Measurements from ENCODE around the gene VWA3B.
A peak's percentile ranks its signal among the peaks of the same experiment; 100 is the strongest.
"Not testable (repeated sequence)": the region's sequence is repeated elsewhere in the genome, so short reads cannot be mapped to it uniquely, and the experiment has no call there.

The VWA3B gene, protein sequence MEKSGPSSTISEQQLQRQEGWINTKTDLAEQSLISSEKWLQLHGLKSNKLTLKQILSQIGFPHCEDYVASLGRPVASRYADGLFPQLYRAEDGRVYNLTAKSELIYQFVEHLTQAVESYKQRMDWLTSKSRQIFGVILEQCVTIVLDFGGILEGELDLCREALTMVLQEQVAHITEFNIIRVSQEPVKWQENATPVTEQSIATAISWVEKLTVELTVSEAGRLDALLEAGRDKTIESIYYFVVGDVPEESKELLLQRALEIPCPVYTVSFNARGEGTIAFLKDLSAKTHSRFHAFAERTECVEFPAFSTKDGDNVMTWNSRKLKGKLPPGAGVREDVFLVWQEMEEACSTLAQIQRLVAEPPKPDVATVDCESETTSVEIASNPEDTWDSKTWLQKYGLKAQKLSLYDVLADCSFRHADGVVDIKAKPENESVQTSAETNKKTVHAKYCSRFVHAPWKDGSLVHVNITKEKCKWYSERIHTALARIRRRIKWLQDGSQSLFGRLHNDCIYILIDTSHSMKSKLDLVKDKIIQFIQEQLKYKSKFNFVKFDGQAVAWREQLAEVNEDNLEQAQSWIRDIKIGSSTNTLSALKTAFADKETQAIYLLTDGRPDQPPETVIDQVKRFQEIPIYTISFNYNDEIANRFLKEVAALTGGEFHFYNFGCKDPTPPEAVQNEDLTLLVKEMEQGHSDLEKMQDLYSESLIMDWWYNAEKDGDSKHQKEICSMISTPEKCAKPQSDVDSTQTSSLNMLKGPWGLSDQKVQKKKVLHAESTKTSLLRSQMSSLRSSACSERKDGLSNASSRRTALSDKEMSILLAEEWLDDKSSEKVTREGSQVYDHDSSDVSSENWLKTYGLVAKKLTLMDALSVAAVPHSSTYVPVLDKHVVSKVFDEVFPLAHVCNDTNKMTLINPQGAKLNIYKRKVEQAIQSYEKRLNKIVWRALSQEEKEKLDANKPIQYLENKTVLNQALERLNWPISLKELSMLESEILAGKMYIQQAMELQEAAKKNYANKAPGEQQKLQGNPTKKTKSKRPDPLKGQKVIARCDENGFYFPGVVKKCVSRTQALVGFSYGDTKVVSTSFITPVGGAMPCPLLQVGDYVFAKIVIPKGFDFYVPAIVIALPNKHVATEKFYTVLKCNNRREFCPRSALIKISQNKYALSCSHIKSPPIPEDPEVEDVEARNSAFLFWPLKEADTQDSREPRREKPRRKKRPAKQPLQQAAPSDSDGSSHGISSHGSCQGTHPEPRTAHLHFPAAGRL (N-terminal part only)

DNA sequence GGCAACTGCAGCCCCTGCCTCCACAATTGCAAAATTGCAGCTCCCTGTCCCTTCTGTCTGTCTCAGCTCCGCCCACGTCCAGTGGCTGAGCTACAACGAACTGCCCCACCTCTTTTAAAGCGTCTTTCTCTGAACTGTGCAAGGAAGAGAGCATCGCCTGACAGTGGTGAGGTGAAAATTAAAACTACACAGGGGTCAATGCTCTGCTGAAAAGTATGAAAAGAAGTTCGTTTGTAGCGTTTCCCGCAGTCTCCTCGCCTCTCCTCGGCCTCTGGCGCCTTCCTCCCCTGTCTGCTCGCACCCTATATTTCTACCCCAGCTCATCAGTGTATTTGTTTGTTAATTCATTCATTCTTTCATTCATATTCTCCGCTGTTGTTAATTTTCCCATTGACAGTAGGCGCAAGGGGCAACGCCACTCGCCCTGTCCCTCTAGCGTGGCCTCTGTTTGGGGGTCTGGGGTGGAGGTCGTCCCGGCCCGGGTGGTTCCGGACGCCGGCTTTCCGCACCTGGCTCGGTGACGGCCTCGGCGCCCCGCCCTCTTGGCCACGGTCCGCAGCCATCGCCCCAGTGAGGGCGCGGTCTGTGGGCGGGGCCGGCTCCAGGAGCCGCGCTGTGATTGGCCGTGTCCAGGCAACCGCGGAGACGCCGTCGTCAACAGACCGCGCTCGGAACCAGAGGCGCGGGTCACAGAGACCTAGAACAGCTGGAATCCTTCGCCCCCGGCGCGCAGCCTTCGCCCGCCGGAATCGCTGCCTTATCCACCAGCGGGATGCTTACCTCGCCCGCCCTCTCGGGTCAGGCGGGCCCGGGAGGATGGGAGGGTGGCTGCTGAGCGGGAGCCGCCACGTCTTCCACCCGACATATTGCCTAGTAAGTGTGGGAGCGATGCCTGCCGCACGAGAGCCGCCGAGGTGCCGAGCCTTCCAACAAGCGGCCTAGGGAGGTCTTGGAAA, at the start of gene VWA3B:
VWA3B (plus strand) TSS at position 677 of the 956 bp plus-strand sequence. CDS start 5,926 bp downstream, outside the sequence.
- DNase-seq: peak; percentile 71

DNA sequence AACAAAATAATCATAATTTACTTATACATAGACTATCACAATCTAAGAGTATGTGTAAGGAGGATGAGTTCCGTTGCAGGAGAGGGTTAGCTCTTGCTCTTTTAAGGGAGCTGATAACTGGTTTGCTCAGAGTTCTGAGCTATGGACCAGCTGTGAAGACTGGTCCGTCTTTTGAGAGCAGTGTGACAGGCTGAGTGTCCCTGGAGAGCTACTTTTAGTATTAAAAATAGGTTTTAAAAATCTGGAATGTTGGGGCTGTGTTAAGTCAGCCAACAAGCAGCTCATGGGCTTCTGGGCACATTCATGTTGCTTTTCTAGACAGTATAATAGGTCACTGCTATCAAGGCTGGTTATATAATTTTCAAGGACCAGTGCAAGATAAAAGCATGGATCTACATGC, 49.8 kb upstream of the VWA3B start:
- DNase-seq: no peak

DNA sequence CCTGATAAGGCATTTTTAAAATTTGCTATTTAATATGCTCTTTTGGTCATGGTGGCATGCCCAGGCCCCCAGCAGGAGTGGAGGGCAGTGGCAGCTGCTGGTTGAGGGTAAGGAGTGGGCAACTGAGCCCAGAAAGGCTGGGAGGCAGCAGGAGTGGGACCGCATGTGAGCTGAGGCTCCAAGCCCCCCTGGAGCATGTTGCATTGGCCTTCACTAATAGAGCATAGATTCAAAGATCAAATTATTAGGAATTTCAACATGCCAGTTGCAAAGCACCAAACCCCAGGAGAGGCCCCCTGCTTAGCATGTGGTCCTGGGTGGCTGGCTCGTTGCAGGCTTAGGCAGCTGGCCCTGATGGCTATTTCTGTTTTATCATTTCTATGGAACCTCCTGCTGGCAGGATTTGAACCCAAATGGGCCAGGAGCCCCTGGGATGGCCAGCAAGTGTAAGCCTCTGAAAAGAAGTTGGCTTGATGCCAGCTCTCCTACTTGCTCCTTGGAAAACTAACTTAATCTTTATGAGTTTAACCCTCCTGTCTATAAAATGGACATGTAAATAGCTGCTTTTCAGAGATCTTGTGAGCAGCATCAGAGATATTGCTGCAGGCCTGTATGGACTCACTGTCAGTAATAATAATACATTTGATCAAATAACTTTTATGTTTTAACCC, 49.2 kb upstream of the VWA3B start:
- DNase-seq: no peak

DNA sequence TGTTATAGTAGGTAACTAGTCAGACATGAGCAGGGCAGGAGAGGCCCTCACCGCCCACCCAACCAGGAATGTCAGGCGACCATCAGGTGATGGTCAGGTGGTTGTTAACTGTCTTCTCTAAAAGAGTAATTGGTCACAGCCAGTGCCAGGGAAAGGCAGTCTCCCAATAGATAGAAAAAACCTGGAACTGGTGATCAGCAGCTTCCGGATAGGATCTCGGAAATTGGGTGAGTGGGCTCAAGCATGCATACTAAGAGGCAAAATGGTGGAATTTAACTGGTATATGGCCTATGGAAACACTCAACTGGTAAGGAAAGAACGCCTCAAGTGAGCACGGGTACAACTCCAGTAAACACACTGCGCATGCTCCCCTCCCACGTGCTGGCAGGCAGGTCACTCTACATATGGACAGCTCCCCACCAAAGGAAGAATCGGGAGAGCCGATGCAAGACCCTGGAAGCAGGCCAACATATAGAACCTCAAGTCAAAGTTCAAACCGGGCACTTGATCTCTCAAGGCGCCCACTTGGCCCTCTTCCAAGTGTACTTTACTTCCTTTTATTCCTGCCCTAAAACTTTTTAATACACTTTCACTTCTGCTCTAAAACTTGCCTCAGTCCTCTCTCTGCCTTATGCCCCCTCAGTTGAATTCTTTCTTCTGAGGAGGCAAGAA, 47.7 kb upstream of the VWA3B start:
- no peak for DNase-seq

DNA sequence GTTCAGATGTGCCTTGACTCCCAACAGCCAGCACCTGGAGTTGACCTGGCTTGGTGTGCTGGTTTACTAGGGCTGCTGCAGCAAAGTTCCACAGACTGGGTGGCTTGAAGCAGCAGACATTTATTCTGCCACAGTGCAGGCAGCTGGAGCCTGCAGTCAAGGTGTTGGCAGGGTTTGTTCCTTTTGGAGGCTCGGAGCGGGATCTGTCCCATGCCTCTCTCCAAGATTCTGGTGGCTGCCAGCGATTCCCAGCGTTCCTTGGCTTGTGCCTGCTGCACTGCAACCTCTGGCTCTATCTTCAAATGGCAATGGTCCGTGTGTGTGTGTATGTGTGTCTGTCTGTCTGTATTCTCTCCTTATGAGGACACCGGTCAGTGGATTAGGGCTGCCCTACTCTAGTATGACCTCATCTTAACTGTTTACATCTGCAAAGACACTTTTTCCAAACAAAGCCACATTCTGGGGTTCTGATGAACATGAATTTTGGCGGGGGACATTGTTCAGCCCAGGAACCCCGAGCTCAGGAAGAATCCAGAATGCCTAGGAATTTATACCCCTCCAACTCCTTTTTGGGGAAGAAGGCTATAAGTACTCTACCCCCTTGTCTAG, 46.5 kb upstream of the VWA3B start:
- no peak for DNase-seq

DNA sequence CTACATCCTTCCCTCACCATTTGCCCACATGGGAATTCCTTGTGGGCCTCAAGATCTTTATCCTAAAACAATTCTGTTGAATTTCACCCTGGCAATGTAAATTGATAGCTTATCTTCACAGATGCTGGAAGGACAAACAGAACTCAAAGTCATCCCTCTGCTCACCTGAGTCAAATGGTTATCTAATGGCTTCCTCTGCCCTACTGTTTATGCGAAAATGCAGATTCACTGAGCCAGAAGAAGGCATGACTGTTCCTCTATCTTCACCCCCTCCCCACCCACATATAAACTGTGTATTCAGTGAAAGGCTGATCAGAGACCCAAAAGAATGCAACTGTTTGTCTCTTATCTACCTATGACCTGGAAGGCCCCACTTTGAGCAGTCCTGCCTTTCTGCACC, 43.9 kb upstream of the VWA3B start:
- no peak for DNase-seq

DNA sequence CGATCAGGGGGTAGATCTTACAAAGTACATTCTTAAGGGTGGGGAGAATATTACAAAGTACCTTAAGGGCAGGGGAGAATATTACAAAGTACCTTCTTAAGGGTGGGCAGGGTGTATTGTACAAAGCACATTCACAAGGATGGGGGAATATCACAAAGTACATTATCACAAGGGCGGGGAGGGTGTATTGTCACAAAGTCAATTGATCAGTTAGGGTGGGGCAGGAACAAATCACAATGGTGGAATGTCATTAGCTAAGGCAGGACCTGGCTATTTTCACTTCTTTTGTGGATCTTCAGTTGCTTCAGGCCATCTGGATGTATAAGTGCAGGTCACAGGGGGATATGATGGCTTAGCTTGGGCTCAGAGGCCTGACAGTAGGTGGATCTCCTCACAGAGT, 42.2 kb upstream of the VWA3B start:
- not testable (repeated sequence) for DNase-seq

DNA sequence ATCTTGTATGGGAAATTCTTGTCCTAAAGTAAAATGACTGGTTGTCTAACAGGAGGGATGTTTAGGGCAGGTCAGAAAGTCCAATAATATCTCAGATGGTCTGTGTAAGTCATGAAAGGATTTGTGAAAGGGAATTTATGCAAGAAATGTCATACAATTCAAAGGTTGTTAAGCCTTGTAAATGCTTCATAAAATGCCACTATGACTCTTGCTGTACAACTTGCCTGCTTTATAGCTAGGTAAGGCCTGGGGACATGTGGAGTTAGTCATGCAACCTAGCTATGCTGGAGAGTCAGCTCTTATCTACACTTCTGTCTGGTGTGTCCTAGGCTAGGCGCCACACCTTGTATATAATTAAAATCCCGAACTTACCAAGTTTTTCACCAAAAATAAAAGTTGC, 36.9 kb upstream of the VWA3B start:
- DNase-seq: no peak

DNA sequence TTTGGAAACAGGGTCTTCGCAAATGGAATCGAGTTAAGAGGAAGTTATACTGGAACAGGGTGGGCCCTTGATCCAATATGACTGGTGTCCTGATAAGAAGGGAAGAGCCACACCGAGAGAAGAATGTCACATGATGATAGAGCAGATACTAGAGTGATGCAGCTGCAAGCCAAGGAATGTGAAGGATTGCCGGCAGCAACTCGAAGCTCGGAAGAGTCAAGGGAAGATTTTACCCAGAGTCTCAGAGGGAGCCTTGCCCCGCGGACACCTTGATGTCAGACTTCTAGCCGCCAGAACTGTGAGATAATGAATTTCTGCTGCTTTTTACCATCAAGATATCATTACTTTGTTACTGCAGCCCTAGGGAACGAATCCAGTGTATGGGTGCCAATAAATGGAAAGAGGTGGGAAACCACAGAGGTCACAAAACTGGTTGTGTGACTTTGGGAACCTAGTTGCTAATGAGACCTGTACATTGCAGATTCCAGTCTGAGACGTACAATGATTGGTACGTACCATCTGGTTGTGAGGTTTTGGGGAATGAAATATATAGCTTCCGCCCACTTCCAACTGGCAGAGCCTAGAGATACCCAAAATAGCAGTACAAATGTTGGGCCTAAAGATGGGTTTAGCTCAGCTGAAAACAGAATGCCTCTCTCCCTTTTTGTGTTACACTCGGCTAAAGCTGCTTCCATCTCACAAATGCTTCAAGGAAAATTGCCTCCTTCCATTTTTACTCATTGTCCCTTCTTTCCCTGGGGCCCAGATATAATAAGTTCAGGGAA, 28.6 kb upstream of the VWA3B start:
- no peak for DNase-seq

DNA sequence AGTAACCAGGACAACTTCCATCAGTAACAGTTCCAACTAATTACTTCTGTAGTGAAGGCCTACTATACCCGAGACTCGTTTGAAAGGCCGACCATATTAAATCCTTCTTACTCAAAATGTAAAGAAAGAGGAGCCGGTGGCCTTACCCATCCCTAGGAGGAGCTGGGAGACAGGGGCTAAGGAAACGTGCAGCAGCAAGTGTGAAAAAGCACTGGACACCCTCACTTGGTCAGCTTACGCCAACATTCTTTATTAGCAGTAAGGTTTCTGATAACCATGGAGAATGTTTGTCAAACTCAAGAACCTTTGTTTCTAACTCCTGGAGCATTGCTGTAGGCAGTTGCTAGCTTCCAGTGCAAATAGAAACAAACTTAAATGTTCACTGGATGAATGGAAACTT, 26.7 kb upstream of the VWA3B start:
- no peak for DNase-seq

DNA sequence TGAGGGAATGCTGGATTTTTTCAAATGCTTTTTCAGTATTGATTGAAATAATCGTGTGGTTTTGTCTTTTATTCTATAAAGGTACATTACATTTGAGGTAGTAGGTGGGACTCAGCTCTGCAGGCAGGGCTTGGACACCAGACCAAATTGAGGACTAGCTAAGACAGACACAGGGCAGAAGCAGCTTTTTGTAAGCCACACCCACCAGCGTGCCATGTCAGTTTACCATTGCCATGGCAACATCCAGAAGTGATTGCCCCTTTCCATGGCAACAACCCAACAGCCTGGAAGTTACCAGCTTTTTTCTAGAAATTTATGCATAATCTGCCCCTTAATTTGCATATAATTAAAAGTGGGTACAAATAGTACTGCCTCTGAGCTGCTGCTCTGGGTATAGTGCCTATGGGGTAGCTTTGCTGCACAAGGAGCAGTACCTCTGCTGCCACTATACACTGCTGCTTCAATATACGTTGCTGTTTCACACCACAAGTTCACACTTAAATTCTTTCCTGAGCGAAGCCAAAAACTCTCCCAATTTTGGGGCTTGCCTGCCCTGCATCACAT, 23.6 kb upstream of the VWA3B start:
- no peak for DNase-seq

DNA sequence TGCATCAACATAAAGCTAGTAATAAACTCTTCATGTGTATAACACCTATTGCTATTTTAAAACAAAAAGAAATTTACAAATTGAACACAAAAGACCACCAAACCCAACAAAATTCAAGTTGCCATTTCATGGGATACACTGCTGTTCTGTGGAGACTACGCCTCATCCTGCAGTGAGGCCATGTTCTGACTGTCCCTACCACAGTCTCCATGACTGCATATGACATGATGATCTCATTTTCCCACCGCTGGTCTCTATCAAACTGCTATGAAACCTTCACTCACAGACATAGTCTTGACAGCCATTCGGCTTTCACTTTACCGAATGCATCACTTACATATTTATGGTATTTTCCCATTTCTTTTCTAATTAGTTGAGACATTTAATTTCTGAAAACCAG, 21.2 kb upstream of the VWA3B start:
- DNase-seq: no peak

DNA sequence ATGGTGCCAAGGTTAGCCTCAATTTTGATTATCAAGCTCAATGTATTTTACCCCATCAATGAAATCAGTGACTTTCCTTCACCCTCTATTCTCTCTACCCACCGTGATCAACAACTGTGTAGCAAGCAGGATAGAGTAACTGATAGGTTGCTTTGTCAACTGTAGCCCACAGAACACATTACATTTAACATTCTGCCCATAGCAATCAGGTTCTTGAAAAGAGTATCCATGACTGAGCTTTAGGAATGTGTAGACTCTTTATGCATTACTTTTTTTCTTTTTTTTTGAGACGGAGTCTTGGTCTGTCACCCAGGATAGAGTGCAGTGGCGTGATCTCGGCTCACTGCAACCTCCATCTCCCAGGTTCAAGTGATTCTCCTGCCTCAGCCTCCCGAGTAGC, 19.8 kb upstream of the VWA3B start:
- DNase-seq: no peak

DNA sequence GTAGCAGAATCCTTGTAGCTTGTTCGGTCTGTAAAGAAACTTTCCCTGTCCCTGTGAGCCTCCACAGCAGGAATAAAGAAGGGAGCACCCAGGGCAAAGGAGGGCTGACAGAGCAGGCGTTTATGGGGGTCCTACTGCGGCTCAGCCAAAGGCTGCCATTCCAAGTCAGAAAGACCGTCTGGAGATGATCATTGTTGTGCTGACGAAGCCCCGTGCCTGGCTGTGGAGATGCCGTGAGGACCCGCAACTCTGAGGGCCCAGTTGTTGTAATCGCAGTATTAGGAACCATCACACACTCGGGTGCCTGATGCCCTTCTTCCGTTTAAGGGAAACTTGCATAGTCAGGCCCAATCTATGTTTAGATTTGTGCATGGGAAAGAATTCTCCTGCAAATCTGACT, 16.9 kb upstream of the VWA3B start:
- no peak for DNase-seq

DNA sequence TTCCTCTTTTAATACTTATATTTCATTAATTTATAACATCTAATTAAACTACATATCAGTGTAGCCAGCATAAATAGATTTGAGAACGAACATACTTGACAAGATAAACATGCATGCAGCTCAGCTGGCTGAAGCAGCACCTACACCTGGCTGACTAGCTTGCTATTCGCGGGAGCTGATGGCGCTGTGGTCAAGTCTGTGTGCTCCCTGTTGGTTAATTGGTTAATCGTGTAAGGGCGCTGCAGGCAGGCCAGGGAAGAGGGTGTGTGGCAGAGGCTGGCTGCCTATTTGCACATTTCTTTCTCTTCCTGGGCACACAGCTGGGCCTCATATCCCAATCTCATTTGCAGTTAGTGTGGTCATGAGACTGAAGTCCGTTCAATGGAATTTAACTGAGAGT, 14.5 kb upstream of the VWA3B start:
- no peak for DNase-seq

DNA sequence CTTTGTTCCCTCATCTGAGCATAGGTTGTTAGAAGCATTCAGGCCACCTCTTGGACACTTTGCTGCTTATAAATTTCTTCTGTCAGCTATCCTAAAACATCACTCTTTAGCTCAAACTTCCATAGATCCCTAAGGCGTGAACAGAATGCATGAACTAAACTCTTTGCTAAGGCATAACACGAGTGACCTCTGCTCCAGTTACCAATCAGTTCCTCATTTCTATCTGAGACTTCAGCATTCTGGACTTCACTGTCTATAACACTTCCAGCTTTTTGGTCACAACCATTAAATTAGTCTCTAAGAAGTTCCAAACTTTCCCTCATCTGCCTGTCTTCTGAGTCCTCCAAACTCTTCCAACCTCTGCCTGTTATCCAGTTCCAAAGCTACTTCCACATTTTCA, 8.3 kb upstream of the VWA3B start:
- DNase-seq: no peak

DNA sequence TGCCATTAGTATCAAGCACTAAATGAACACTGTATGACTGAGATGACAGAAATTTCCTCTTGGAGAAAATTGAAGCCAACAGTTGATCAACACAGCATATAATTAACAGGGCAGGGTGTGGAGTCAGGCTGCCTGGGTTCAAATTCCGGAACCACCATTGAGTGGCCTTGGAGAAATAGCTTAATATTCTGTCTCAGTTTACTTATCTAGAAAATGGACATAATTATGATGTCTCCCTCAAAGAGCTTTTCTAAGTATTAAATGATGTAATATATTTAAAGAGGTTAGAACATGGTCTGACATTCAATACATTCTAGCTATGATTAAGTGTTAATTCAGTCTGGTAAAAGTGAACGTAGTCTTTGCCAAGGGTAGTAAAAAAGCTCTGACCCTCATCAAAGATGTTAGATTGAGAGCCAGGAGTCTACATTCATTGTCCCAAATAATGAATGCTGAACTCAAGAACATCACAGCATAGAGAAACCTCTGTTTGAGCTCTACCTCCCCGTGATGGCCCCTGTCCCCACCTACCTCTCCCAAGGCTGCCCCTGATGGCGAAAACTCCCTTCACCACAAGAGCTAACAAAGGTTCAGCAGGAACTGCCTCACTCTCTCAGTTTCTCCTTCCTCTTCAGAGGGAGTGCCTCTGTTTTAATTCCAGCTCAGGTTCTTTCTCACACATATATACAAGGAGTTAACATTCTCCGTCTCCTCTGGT, 2.7 kb upstream of the VWA3B start:
- DNase-seq: no peak

DNA sequence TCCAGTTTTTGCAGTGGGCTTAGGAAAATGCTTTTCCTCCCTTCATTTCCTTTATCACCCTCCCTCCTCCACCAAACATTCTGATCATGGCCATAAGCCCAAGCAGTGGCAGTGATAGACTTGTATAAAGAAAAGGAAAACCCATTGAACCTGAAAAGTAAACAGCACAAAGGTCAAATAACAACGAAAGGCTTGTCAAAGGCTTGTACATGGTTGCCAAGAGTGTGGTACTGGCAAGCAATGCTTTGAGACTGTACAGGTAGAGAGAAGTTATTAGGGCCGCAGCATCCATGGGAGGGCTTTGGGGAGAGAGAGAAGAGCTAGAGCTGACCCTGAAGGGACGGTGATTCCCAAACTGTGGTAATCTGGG, 2.1 kb upstream of the VWA3B start:
- DNase-seq: no peak

DNA sequence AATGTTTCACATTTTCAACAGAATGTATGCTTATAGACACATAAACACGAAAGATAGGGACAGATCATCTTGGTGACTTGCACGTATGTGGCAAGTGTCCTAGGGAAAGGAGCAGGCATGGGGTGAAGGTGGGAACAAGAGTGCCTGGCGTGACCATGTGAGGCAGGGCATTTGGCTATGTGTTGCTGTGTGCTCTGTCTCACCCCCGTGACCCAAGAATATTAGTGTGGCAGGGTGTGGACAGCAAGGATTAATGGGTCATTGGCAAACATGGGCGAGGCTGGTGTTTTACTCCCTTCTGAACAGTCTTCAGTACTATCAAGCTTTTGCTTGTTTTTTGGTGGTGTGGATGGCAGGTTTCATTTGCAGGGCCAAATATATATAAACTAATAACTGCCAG, 1.3 kb upstream of the VWA3B start:
- no peak for DNase-seq
